ENCODE results near the gene ZNF730.
"Not testable (repeated sequence)": the region's sequence is repeated elsewhere in the genome, so short reads cannot be mapped to it uniquely, and the experiment has no call there.

Gene ZNF730

GRCh38 chr19:23116802-23117571 lies at the start of gene ZNF730:
Gene ZNF730 (plus strand): TSS chr19:23117025. CDS start chr19:23117174, 149 bp downstream.
- DNase-seq = peak in 1 of 2 experiments; percentile 2

GRCh38 chr19:23070353-23071146 lies 46.3 kb upstream of the ZNF730 start:
- DNase-seq = no peak

GRCh38 chr19:23071147-23071511 lies 45.7 kb upstream of the ZNF730 start:
- DNase-seq = no peak

GRCh38 chr19:23075031-23075733 lies 41.6 kb upstream of the ZNF730 start:
- DNase-seq = peak; percentile 10 to 13

GRCh38 chr19:23077776-23078175 lies 39.0 kb upstream of the ZNF730 start:
- DNase-seq = not testable (repeated sequence)

- DNase-seq = no peak
These were observed 23.0 kb upstream of the ZNF730 start for GRCh38 chr19:23093832-23094231.

- no peak for DNase-seq
These were observed 21.4 kb upstream of the ZNF730 start for GRCh38 chr19:23095418-23095817.

- DNase-seq = no peak
These were observed 18.5 kb upstream of the ZNF730 start for GRCh38 chr19:23098286-23098685.

GRCh38 chr19:23098988-23099387 lies 17.8 kb upstream of the ZNF730 start:
- DNase-seq = no peak

GRCh38 chr19:23099966-23100365 lies 16.9 kb upstream of the ZNF730 start:
- no peak for DNase-seq

- DNase-seq = no peak
These were observed 15.6 kb upstream of the ZNF730 start for GRCh38 chr19:23101241-23101640.

- DNase-seq = no peak
These were observed 1.6 kb downstream of the ZNF730 start for GRCh38 chr19:23118400-23118799.

GRCh38 chr19:23134211-23134610 lies 17.4 kb downstream of the ZNF730 start:
- DNase-seq = not testable (repeated sequence)

GRCh38 chr19:23145617-23146415 lies 29.0 kb downstream of the ZNF730 start:
- DNase-seq = no peak

- DNase-seq = no peak
These were observed 43.9 kb downstream of the ZNF730 start for GRCh38 chr19:23160766-23161165.

- not testable (repeated sequence) for DNase-seq
These were observed 51.5 kb downstream of the ZNF730 start for GRCh38 chr19:23168286-23168685.

- no peak for DNase-seq
These were observed 66.4 kb downstream of the ZNF730 start for GRCh38 chr19:23183251-23183650.

GRCh38 chr19:23190341-23190740 lies 73.5 kb downstream of the ZNF730 start:
- no peak for DNase-seq

Data from NCI-H446 (cell line).